Right renal pelvis (tissue), 4 donors: ENCODE results near the gene MB21D2. TPM values are rescaled to one million over a fixed set of nuclear protein-coding genes. Genes with fewer than 3 reads are reported as not detected.
A peak's percentile ranks its signal among the peaks of the same experiment; 100 is the strongest.

ENCODE experiments used
- DNase-seq, 4 donors: peaks; one replicate each; pipeline ENCODE4 v3.0.0-alpha.2; 2013; ENCODE audit warnings: low read depth in 4 of 4, low spot score in 3 of 4, missing footprints in 1 of 4
- polyA plus RNA-seq, 4 donors: library from polyadenylated mRNA; unstranded; fragments of 120-200 nt; gene quantifications; one replicate each; pipeline ENCODE4 v1.2.1, GENCODE V29; 2013; ENCODE audit not compliant: insufficient read length in 4 of 4

MB21D2 gene
- polyA plus RNA-seq, 4 donors, result 14.9 to 18.4 (median 17.8) TPM

GRCh38 chr3:192840143-192840836, 77.4 kb downstream of the MB21D2 start:
- no peak for DNase-seq

- no peak for DNase-seq
Measured at GRCh38 chr3:192835818-192836815, 81.5 kb downstream of the MB21D2 start.

GRCh38 chr3:192834428-192834827, 83.2 kb downstream of the MB21D2 start:
- DNase-seq, result no peak

DNA sequence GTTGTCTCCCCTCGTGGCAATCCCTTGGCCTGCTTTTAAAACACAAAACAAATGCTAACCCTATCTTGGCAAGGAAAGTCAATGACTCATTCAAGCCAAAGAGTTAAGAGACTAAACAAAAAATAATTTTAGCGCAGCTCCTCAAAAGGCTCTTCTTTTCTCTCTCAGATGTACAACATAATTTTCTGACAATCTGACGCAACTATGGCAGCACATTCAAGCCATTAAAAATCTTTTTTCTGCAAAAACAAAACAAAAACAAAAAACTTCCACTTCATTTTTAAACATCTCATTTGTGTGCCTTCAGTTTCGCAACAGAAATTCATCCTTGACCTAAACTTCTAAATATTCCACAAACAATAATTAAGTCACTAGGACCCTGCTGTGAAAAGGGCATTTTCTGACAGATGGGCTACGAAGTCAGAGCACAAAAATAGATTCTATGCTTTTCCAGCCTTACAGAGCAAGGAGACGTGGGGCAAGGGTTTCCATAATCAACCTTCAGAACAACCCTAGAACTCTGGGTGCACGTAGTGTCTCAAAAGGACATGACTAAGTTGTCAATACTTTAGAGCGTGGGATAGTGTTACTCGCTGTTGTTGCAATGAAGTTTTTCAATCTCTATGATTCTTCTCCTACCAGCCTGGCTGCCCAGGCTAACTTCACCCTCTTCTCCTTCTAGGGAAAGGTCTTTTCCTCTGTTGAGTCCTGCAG, 84.3 kb downstream of the MB21D2 start:
- no peak for DNase-seq

GRCh38 chr3:192831801-192832347, 85.8 kb downstream of the MB21D2 start:
- no peak for DNase-seq

DNA sequence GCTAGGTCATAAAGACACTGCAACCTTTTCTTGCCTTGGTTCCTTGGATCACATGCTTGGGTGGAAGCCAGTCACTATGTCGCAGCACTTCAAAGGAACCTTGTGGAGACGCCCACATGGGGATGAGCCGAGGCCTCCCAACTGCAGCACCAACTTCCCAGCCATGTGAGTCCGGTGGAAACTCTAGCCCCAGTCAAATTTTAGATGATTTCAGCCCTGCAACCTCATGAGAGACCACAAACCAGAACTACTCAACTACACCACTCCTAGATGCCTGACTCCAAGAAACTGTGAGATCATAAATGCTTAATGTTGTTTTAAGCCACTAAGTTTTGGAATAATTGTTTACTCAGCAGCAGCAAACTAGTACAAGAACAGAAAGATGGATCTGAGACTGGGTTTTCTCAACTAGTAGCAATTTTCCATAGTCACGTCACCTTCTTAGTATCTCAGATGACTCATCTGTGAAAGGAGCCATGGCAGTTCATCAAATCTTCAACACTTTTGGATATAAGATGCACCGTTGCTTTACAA, 86.5 kb downstream of the MB21D2 start:
- DNase-seq, result no peak

- no peak for DNase-seq
Measured at GRCh38 chr3:192830291-192831110, 87.2 kb downstream of the MB21D2 start.

DNA sequence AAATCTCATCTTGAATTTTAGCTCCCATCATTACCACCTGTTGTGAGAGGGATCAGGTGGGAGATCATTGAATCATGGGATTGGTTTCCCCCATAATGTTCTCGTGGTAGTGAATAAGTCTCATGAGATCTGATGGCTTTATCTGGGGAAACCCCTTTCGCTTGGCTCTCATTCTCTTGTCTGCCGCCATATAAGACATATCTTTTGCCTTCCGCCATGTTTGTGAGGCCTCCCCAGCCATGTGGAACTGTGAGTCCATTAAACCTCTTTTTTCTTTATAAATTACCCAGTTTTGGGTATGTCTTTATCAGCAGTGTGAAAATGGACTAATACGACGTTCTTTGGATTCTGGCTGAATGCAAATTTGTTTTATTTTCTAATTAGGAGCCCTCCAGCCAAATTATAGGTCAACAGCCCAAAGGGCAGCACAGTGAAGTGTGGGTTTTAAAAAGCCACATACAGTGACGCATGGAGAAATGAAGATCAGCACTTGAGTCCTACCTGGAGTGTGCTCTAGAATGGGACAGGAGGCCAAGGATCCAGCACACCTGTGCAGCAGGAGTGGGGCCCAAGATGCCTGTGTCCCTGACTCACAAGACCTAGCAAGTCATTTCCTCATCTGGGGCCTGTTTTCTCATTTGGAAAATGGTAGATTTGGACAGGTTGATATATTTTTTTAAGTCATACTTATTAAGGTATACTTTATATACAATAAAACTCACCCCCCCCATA, 89.6 kb downstream of the MB21D2 start:
- DNase-seq, result no peak

DNA sequence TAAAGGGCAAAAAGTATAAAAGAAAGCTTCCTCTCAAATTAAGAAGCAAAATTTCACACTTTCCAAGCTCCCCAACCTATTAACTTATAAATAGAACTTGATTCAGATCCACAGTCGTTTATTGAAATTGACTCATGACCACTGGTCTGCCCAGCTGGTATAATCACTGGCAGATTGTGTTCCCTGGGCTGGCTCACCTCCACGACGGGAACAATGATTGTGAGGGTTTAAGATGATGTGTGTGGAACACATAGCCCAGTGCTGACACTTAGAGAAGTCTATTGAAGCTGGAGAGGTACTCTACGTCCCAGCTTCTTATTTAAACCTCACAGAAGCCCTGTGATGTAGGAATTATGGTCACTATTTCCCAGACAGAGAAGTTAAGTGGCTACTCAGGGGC, 90.4 kb downstream of the MB21D2 start:
- no peak for DNase-seq

DNA sequence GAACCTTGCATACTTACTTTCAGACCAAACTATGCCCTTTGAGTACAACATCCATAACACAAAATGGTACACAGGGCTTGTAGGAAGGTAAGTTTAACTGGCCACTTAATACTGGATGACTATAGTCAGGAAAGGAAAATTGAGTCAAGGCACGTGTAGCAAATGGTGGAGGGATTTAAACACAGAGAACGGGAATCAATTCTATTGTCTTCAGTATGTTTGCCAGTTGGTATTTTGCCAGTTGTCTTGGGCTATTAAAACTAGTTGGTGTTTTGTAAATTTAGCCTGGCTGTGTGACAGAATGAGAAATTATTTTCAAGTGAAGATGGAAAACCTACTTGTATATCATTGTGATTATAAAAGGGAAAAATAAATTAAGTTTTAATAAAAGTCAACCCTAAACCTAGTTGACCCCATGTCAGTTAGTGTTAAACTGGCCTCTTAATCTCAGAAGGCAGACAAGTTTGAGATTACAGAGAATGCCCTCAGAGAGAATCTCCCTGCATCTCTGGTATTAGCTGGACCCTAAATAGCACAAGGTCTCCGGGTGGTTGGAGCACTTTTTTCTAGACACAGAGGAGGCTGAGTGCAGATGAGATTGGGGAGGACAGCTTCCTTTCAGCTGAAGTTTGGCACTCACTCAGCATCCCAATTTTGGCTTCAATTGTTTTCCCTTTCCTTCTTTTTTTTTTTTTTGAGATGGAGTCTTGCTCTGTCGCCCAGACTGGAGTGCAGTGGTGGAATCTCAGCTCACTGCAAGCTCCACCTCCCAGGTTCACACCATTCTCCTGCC, 91.2 kb downstream of the MB21D2 start:
- no peak for DNase-seq

DNA sequence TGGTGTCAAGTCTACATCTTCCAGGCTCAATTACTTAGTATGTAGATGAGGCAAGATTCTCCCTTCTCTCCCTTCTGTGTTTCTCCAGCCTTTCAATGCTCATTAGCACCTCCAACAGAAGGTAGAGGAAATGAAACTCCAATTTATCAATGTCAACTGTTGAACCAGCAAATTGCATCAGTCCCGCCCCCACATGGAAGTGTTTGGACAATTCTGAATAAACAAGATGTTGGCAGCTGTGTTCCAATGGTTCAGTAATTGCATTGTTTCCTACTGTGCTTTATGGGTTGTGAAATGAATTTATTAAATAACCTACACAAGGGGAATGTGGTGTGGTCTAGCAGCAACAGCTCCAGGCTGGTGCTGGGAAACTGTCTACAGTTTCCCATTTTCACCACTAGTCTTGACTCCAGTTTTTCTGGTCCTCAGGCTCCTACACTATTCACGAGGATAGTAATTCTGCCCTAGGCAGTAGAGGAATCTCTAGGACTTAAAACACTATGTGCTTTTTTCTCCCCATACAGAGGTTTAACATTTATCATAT, 91.9 kb downstream of the MB21D2 start:
- DNase-seq, result peak in 2 of 4 donors; percentile 40 to 63

DNA sequence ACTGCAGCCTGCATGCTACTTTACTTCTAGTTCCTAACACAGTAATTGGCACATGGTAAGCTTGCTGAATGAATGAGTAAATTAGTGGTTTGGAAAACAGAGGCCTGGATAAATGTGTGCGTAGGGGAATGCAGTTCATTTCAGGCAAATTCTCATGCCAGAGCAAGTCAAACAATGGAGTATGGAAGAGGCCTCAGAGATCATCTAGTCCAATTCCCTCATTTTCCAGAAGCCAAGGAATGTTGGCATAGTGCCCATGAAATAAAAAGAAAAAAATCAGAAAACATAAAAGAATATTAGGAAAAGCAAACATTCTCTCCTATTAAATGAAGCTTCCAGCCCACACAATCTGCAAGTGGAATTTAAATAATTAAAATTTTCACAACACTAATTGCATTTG, 92.4 kb downstream of the MB21D2 start:
- DNase-seq, result no peak

DNA sequence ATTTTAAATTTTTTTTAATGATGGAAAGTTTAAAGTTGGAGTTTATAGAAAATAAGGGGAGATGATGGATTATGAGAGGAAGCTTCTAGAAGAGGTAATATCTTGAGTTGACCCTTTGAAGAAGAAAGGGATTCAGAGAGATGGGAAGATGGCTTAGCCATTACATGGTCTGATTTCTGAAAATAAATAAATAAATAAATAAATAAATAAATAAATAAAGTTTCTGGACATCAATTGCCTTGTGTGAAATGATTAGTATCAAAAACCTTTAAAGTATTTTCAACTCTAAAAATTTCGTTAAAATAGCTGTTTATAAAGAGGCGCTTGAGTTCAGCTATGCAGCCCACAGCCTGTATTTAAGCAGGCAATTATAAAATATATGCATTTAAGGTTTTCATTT, 93.3 kb downstream of the MB21D2 start:
- no peak for DNase-seq

- DNase-seq, result no peak
Measured at GRCh38 chr3:192821161-192821560, 96.5 kb downstream of the MB21D2 start.

- DNase-seq, result no peak
Measured at GRCh38 chr3:192820161-192820560, 97.5 kb downstream of the MB21D2 start.

DNA sequence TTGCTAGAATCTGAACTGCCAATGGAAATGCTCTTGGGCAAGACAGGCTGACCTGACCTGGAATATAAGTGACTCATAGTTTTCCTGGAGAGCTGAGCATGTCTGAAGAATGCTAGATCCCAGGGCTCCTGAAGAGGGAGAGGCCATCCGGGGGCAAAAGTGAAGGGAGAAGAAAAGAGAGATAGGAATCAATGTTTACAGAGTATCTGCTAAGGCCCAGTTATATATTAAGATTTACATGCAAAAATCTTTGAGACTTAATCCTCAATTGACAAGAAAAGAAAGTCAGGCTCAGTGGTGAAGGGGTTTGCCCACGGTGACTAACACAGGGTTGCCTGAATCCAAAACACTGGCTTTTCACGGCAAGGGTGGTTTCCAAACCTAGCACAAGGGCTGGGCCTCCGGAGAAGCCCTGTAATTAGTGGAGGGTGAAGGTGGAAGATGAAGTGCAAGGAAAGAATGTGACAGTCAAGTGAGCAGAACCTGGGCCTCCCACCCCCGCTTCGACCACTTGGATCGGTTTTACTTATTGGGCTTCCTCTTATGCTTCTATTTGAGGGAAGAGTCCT, 98.6 kb downstream of the MB21D2 start:
- DNase-seq, result no peak

DNA sequence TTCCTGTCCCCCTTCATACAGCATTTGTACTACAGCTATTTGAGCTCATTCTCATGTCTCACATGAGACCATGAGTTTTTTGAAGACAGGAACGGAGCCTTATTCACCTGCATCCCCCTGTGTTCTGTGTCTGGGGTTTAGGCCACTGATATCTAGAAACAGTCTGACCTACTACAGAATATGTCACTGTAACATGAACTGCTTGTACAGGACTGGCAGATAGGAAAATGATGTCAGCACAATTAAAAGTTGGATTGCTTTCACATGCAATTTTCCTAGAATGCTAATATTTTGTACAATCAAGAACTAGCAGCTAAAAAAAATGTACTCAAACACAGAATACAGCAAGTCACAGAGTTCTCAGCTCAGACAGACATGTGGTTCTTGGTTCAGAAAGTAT, 99.5 kb downstream of the MB21D2 start:
- DNase-seq, result no peak

- DNase-seq, result no peak
Measured at GRCh38 chr3:192817506-192817905, 100.2 kb downstream of the MB21D2 start.
